CD4-positive, alpha-beta T cell treated with Interleukin-6 at 100 ng/mL for 8 hours (primary cell): ENCODE measurements around the gene MANF.

Source experiments
- DNase-seq: peaks from one replicate; pipeline ENCODE4 v3.0.0-alpha.2; 2020; ENCODE audit warnings: mixed read lengths, low spot score

MANF gene

GRCh38 chr3:51436998-51437639, 52.0 kb downstream of the MANF start:
- no peak for DNase-seq
